ENCODE results near the gene INAVA.

Gene INAVA

GRCh38 chr1:200890818-200891773 is 3.6 kb upstream of the INAVA start:
- Histone ChIP-seq H3K4me3 (peak overlapping the region; percentile 54 to 55), H3K27ac (peak overlapping the region; percentile 53 to 58), H3K9me3 (no peaks in the 10 kb centered on the region), H3K36me3 (no peaks in the 10 kb centered on the region), H3K4me1 (peaks cover 0 to 20% (median 13%) of the 10 kb centered on the region in 4 donors), H3K27me3 (peaks cover 3 to 4% of the 10 kb centered on the region in 2 donors)
- DNase-seq = no peak
- peak; percentile 40 for TF ChIP-seq CTCF (IDR thresholded peaks at IDR 0.05)
- intact Hi-C loops (cut with DNase I; ENCODE audit: low total_unique reads) = no loop called here

- Histone ChIP-seq H3K27ac (peak overlapping the region in 1 of 2 donors; percentile 53), H3K4me3 (peak overlapping the region; percentile 54 to 55)
Observed at GRCh38 chr1:200891774-200892157, 2.9 kb upstream of the INAVA start.

GRCh38 chr1:200892546-200892945 is 2.2 kb upstream of the INAVA start:
- intact Hi-C loops (cut with DNase I; ENCODE audit: low total_unique reads) = no loop called here
- no peak for TF ChIP-seq CTCF (IDR thresholded peaks at IDR 0.05)
- no peak for DNase-seq
- no peaks in the 10 kb centered on the region for H3K9me3 ChIP-seq
- H3K36me3 ChIP-seq = no peaks in the 10 kb centered on the region
- H3K4me1 ChIP-seq = peaks cover 0 to 20% (median 13%) of the 10 kb centered on the region in 4 donors
- peaks cover 3 to 4% of the 10 kb centered on the region in 2 donors for H3K27me3 ChIP-seq
- no peak overlapping the region for H3K27ac ChIP-seq
- no peak overlapping the region for H3K4me3 ChIP-seq

More at GRCh38 chr1:200891774-200892157, 2.9 kb upstream of the INAVA start:
- DNase-seq = no peak
- H3K4me1 ChIP-seq = peaks cover 0 to 20% (median 13%) of the 10 kb centered on the region in 4 donors
- no peak for TF ChIP-seq CTCF (IDR thresholded peaks at IDR 0.05)
- H3K27me3 ChIP-seq = peaks cover 3 to 4% of the 10 kb centered on the region in 2 donors
- intact Hi-C loops (cut with DNase I; ENCODE audit: low total_unique reads) = no loop called here
- no peaks in the 10 kb centered on the region for H3K9me3 ChIP-seq
- no peaks in the 10 kb centered on the region for H3K36me3 ChIP-seq

- no peak overlapping the region for H3K27ac ChIP-seq
Observed at GRCh38 chr1:200892958-200893357, 1.7 kb upstream of the INAVA start.

GRCh38 chr1:200893411-200893901 is 1.2 kb upstream of the INAVA start:
- no peaks in the 10 kb centered on the region for H3K36me3 ChIP-seq
- H3K27ac ChIP-seq = no peak overlapping the region
- no peaks in the 10 kb centered on the region for H3K9me3 ChIP-seq
- no peak overlapping the region for H3K4me3 ChIP-seq
- intact Hi-C loops (cut with DNase I; ENCODE audit: low total_unique reads) = no loop called here
- no peak for TF ChIP-seq CTCF (IDR thresholded peaks at IDR 0.05)
- peaks cover 0 to 20% (median 13%) of the 10 kb centered on the region in 4 donors for H3K4me1 ChIP-seq
- peaks cover 3 to 4% of the 10 kb centered on the region in 2 donors for H3K27me3 ChIP-seq
- DNase-seq = no peak

More at GRCh38 chr1:200892958-200893357, 1.7 kb upstream of the INAVA start:
- H3K4me1 ChIP-seq = peaks cover 0 to 20% (median 13%) of the 10 kb centered on the region in 4 donors
- H3K36me3 ChIP-seq = no peaks in the 10 kb centered on the region
- intact Hi-C loops (cut with DNase I; ENCODE audit: low total_unique reads) = no loop called here
- no peak for DNase-seq
- no peaks in the 10 kb centered on the region for H3K9me3 ChIP-seq
- TF ChIP-seq CTCF (IDR thresholded peaks at IDR 0.05) = no peak
- H3K27me3 ChIP-seq = peaks cover 3 to 4% of the 10 kb centered on the region in 2 donors
- no peak overlapping the region for H3K4me3 ChIP-seq
